NCI-H1930 (cell line): ENCODE data around the gene TXNDC16.
"Not testable (repeated sequence)": the region's sequence is repeated elsewhere in the genome, so short reads cannot be mapped to it uniquely, and the experiment has no call there.

ENCODE experiments used
- DNase-seq, 2 experiments: peaks; one replicate each; lab custom pipeline; 2025; lab: John Stamatoyannopoulos, UW

The TXNDC16 gene

DNA sequence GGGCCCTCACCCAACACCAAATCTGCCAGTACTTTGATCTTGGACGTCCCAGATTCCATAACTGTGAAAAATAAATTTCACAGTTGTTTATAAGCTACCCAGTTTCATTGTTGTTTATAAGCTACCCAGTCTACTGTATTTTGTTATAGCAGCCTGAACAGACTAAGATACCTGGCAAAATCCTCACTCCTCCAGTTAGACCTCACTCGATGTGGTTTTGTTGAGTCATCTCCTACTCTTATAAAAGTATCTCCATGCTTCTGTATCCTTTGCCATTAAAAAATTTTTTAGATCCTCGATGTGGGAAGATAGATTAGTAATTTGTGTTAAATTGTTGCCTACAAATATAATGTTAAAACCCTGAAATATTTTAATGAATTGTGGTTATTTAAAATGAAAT is 16.0 kb downstream of the TXNDC16 start:
- DNase-seq, result no peak

DNA sequence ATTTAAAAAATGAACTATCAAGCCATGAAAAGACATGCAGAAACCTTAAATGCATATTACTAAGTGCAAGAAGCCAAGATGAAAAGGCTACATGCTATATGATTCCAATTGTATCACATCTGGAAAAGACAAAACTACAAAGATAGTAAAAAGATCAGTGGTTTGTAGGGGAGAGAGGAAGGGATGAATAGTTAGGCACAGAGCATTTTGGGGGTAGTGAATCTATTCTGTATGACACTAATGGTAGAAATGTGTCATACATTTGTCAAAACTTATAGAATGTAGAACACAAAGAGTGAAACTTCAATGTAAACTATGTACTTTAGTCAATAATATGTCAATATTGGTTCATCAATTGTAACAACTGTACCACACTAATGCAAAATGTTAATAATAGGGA is 20.8 kb downstream of the TXNDC16 start:
- DNase-seq, result no peak

DNA sequence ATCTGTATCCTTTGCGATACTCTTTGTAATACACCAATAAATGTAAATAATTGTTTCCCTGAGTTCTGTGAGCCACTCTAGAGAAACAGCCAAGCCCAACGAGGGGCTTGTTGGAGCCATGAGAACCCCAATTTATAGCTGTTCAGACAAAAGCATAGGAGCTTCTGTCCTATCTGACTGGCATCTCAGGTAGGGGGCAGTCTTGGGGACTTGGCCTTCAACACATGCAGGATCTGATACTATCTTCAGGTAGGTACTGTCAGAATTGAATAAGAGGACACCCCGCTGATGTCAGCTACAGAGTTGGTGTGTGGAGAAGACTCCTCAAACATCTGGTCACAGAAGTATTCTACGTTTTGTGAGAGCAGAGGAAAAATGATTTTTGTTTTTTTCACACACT is 25.3 kb downstream of the TXNDC16 start:
- no peak for DNase-seq

DNA sequence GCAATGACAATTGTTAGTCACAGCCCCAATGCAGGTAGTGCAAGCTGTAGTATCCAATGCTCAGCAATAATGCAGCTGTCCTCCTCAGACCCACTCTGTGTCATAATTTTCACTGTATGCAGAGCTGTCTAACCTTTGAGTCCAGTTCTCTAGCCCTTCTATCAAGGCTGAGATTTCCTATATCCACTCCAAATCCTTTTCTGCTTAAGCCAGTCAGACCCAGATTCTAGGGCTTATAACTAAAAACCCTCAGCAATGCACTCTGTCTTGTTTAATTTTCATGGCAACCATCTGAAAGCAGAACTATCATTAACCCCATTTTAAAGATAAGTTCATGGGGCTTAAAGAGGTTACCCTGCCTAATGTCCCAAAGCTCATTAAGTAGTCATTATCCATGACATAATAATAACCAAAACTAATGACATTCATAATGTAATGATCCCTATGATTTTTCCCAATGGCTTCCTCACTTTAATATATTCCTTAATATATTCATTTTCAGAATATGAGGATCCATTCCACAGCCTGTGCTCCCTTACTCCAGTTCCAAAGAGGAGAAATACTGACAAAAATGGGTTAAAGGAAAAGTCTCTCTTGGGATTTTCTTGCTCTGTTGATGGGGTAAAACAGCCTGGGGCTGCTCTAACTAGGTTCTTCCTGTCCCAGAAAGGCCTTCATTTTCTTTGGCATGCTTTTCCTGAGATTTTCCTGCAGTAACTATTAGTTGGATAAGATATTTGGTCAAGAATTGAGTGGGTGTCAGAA is 29.5 kb downstream of the TXNDC16 start:
- no peak for DNase-seq

DNA sequence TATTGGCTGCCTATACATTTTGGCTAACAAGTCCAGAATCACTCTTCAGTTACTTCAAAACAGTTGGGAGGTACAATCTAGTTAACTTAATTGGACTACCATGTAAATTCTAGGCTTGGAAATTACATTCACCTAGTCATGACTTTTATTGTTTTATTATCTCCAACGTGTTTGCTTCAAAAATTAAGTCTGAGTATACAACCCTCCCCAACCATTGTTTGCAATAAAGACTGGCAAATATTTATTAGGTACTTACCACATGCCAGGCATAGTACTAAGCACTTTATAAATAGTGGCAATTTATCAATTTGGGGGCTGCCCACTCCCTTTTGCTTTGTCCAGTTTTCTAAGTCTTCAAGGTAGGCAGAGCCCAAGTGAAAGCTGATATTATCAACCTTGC is 30.3 kb downstream of the TXNDC16 start:
- DNase-seq, result no peak

DNA sequence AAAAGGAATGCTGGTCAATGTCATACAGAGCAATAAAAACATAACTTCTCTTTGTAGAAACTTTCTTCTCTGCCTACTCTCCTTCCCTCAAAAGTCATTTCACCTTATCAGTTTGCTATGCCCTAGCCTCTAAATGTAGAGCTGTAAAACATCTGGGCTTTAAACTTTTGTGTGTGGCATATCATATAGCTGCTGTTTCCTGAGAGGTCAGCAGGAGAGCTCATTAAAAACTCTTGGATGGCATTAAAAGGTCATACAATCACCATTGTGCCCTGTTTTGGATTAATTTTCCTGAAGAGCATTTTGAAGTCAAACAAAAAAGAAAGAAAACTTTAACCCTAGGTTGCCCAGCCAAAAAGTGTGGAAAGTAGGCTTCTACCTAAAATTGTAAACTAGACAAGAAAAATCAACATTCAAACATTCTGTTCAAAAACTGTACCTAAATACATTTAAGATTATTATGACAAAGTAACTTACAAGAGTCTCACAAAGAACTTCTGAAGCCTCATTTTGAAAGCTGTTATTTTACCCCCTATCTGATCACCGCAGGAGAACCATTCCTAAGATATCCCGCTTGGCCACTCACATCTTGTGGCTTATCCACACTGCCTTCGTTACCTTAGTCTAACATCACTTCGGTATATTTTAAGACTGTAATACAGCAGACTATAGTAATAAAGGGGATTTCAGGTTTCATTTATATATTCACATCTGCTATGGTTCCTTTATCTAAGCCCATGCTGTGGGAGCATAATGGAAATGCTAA is 38.1 kb downstream of the TXNDC16 start:
- no peak for DNase-seq

DNA sequence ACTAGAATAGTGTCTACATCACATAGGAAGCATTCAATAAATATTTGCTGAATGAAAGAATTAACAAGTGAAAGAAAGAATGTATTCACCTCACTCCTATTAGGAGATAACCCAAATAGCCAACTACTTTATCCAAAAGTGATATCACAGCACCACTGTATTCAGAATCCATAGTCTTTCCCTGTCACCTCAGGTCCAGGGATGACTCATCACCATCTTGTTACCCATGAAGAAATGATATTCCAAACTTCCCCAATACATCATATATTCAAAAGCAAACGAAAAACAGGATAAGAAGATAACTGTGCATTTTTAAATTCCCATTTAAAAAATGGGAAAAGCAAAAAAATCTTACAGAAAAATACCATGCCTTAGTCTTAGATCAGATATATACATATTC is 39.1 kb downstream of the TXNDC16 start:
- DNase-seq, result no peak

DNA sequence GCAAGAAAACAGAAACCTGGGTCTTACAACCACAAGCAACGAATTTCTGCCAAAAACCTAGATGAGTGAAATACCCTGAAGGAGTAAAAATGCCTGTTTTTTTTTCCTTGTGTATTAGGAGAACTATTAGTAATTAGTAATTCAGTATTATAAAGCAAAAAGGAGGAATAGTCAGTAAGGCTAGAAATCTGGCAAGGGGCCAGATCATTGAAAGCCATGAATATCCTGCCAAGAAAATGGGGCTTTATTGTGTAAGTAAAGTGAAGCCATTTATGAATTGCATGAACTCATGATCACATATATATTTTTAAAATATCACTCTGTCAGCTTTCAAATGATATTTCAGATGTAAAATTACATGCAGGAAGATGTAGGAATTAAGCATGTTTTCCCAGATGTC is 57.9 kb downstream of the TXNDC16 start:
- no peak for DNase-seq

DNA sequence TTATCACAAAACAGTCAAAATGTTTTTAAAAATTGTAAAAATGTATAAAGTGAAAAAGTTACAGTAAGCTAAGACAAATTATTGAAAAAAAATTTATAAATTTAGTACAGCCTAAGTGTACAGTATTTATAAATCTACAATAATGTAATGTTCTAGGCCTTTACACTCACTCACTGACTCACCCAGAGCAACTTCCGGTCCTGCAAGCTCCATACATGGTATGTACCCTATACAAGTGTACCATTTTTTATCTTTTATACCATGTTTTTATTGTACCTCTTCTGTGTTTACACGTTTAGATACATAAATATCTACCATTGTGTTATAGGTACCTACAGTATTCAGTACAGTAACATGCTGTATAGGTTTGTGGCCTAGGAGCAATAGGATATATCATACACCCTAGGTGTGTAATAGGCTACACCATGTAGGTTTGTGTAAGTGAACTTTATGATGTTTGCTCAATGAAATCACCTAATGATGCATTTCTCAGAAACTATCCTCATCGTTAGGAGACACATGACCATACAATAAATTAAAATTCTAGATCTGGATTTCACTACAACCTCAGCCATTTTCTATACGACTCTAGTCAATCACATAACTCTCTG is 66.8 kb downstream of the TXNDC16 start:
- no peak for DNase-seq

DNA sequence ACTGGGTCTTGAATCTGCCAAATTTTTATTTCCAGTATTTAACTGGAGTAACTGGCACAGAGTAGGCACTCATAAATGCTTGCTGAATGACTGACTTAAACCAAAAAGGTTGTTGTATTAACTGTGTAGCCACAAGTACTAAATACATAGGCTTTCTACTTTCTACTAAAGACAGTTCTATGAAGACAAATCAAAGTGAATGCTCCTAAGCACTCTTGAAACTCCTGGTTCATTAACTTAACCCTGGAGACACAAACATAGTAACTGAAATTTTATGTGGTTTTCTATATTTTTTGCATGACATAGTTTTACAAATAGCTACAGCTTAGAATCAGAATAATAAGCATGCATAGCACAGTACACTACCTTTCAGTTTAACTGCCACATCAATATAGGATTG is 70.4 kb downstream of the TXNDC16 start:
- no peak for DNase-seq

DNA sequence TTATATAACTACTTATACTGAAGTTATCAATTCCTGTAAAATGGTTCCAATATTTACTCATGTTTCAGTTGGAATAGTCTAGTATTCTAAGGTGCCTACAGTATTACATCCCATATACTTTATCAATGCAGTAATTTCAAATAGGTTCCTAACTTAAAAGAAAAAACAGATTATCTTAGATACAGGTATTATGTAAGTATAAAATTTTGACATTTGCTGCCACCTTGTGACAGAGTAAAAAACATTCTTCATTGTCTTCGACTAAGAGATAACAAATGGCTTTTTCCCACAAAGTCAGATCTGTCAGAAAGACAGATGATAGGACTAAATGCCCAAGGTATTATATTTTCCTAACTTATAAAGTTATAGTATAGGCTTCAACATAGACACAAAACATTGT is 78.7 kb downstream of the TXNDC16 start:
- DNase-seq, result no peak

DNA sequence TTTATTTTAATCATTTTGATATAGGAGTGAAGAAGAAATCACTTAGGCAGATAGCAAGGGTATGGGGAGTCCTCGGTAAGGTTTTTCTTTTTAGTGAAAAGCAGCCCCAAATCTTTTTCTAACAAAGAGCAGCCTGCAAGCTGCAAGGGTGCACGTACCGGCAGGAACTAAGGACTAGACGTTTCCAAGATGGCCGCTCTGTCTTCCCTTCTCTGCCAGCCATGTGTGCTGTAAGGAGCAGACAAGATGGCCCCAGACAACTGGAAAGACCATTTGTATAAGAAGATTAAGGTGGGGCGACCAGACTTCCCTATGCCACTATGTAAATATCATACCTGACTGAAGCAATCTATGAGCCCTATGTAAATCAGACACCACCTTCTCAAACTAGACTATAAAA is 79.6 kb downstream of the TXNDC16 start:
- no peak for DNase-seq

DNA sequence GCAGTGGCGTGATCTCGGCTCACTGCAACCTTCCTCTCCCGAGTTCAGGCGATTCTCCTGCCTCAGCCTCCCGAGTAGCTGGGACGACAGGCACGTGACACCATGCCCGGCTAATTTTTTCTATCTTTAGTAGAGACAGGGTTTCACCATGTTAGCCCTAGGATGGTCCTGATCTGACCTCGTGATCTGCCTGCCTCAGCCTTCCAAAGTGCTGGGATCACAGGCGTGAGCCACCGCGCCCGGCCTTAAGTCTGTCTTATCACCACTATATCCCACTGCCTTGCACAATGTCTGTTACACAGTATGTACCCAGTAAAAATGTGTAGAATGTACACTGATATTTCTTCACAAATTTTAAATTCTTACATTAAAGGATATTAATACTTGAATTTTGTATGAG is 80.1 kb downstream of the TXNDC16 start:
- not testable (repeated sequence) for DNase-seq

DNA sequence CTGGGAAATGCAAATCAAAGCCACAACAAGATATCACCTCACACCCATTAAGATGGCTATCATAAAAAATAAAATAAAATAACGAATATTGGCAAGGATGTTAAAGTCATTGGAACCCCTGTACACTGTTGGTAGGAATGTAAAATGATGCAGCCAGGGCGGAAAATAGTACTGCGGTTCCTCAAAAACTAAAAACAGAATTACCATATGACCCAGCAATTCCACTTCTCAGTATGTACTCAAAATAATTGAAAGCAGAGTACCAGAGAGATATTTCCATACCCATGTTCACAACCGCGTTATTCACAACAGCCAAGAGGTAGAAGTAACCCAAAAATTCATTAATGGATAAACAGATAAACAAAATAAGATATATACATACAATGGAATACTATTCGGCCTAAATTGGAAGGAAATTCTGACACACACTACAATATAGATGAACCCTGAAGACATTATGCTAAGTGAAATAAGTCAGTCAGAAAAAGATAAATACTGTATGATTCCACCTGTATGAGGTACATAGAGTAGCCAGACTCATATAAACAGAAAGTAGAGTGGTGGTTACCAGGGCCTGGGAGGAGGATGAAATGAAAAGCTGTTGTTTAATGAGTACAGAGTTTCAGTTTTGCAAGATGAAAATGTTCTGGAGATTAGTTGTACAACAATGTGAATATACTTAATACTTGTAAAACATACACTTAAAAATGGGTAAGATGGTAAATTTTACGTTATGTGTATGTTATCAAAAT is 84.6 kb downstream of the TXNDC16 start:
- DNase-seq, result no peak

DNA sequence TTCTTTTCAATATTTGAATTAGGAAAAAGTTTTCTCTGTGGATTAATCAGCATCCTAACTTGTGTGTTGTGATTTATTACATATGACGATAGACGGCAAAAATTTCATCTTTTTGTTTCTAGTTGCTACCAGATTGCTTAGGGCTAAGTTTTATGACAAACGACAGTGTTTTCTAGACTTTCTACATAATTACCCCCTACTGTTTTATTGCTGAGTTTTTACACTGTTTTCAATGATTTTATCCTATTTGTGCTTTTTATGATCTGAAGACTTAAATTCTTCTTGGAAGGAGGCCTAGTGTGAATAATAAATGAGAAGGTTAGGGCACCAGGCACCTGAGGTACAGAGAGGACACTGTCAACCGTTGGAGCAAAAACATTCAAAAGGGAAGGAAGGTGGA is 88.1 kb downstream of the TXNDC16 start:
- no peak for DNase-seq

DNA sequence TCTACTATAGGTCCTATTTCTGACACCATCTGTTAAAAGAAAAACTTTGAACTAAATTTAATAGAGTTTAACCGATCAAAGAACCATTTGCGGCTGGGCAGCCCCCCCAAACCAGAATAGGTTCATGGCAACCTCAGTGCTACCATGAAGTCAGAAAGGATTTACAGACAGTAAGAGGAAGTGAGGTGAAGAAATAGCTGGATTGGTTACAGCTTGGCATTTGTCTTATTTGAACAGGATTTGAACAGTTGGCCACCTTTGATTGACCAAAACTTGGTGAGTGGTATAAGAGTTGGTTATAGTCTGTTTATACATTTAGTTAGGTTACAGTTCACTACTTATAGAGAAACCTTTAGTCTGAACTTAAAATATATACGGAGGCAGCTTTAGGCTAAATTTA is 88.9 kb downstream of the TXNDC16 start:
- DNase-seq, result no peak

DNA sequence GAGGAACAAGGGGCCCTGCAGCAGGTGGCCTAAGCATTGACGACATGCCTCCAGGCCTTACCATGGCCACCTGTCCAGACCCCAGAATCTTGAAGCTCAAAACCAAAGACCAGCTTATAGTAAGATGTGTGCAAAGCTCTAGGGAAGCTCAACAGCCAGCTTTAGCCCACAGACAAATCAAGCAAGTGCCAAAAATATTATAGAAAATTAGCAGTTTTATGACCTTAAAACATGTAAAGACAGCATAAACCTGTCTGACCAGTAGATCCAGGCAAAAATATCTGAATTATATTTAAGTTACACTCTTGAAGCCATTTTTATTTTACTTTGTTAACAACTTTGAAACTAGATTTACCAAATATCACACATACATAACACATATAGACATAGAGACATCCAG is 90.6 kb downstream of the TXNDC16 start:
- DNase-seq, result no peak

DNA sequence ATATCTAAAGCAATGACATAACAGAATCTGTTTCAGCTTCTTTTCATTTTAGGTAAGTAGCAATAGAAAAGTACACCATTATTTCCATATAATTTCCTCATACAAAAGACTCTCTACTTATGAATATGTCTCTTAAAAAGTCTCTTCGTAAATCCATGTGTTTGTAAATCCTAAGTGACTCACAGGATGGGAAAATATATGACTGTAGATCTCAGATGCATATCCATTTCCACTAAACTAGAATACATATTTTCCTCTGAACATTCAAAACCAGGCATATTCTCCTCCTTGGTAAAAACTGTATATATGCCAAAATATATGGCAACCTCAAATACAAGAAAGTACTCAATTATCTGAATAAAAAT is 93.6 kb downstream of the TXNDC16 start:
- no peak for DNase-seq

DNA sequence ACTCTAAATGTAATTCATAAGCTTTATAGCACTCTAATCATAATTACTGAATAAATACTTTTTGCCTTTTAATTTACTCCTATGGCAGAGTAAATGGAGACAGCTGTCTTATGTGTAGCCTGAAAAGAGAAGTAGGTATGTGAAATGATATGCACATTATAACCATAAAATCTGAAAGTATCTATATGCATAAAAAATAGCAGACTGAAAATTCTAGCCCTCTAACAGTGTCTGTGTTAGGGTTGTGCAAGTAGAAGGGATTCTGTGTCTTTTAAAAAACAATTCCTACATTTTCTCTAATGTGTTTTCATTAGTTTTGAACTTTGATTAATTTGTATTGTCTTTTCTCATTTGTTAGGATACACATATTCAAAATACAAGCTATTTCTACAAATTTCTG is 94.9 kb downstream of the TXNDC16 start:
- DNase-seq, result no peak

DNA sequence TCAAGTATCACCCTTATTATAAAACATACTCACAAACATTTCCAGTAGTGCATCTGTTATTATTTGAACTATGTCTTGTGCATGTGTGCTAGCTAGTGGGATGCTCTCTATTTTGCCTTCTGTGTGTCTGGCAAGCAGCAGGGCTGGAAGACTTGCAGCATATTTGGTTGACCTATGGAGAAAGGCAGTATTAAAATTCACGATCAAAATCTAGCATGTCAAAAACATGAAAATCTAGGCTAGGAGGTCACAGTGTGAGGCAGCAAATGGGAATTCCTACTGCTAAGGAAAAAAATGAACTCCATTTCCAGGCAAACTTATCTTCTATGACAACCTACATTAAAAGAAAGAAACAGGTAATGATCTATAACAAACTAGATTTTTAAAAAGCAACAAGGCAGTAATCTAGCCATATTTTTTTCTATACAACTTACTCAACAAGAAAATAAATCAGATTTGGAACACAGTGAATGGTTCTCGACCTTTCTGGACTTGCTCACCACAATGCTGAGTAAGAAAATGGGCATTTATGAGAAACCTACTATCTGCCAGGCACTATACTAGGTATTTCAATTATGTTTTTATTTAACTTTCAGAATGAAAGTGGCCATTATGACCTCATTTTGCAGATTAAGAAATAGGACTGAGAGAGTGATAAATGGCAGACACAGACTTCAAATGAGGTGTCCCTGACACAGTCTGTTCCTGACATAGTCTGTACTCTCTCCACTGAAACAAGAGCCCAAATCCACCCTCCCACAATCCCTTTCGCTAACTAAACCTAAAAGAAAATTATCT is 96.8 kb downstream of the TXNDC16 start:
- DNase-seq, result no peak

DNA sequence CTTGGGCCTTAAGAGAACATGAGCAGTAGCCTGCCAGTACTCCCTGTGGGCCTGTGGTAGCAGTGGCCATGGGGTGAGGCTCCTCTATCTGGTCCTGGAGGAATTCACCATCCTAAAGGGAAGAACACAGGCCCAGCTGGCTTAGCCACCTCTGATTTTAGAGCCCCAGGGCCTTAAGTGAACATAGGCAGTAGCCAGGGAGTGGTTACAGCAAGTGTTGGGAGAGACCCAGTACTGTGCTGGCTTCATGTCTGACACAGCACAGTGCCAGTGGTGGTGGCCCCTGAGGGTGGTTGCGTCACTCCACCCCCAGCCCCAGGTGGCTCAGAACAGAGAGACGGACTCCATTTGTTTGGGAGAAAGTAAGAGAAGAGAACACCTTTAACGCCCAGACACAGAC is 105.1 kb downstream of the TXNDC16 start:
- DNase-seq, result no peak

DNA sequence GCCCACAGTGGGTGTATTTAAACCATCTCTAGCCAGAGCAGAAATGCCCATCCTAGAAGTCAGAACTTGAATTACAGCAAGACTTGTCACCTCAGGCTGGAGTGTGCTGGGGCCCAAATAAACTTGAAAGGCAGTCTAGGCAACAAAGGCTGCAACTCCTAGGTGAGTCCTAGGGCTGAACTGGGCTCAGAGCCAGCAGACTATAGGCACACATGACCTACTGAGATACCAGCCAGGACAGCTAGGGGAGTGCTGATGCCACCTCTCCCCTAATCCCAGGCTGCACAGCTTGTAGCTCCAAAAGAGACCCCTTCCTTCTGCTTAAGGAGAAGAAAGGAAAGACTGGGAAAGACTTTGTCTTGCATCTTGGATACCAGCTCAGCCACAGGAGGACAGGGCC is 106.0 kb downstream of the TXNDC16 start:
- DNase-seq, result no peak
